Gastrocnemius medialis (tissue), 4 donors: ENCODE results near the gene ATP11B.

Experiments
- POLR2A ChIP-seq, 2 donors: fragments of 450-650 bp; IDR thresholded peaks; one replicate each; pipeline ENCODE4 v1.6.1; 2017; ENCODE audit warnings: antibody characterized with exemption in 2 of 2, mild to moderate bottlenecking in 2 of 2, moderate library complexity in 2 of 2
- TF ChIP-seq, protein P1 (sequence below), 5 experiments: fragments of 450-650 bp in 3 of 5; fragments of 200-600 bp in 2 of 5; sonication (generic) in 2 of 5; IDR thresholded peaks in 4 of 5; conservative IDR thresholded peaks in 1 of 5; 1 replicate in 4 of 5; 2 replicates in 1 of 5; pipeline ENCODE4 v1.5.1; 2016 to 2019; ENCODE audit warnings: antibody characterized with exemption in 5 of 5, mild to moderate bottlenecking in 3 of 5, moderate library complexity in 3 of 5

DNA sequence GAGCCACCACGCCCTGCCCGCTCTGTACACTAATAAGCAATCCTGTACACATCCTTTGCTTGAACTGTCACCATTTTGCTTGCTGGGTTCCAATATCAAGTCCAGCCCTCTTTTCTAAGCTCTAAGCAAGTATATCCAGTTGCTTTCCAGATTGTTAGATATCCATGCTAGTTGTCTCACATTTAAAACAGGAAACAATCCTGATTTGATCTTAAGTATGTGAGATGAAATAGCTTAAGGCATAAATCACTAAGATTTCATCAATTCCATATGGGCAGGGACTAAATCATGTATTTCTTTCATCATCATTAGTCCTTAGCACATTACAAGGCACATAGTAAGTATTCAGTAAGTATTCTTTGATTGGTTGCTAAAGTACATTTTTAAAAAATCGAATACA is 16.2 kb downstream of the ATP11B start:
- TF ChIP-seq POLR2A (IDR thresholded peaks at IDR 0.05), result no peak
- TF ChIP-seq, protein P1, sequence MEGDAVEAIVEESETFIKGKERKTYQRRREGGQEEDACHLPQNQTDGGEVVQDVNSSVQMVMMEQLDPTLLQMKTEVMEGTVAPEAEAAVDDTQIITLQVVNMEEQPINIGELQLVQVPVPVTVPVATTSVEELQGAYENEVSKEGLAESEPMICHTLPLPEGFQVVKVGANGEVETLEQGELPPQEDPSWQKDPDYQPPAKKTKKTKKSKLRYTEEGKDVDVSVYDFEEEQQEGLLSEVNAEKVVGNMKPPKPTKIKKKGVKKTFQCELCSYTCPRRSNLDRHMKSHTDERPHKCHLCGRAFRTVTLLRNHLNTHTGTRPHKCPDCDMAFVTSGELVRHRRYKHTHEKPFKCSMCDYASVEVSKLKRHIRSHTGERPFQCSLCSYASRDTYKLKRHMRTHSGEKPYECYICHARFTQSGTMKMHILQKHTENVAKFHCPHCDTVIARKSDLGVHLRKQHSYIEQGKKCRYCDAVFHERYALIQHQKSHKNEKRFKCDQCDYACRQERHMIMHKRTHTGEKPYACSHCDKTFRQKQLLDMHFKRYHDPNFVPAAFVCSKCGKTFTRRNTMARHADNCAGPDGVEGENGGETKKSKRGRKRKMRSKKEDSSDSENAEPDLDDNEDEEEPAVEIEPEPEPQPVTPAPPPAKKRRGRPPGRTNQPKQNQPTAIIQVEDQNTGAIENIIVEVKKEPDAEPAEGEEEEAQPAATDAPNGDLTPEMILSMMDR (IDR thresholded peaks at IDR 0.05 in 4 of 5, conservative IDR thresholded peaks at IDR 0.05 in 1 of 5), result no peak
